ENCODE results near the gene PHF14. TPM values are rescaled to one million over a fixed set of nuclear protein-coding genes. Genes with fewer than 3 reads are reported as not detected.

Gene PHF14
- total RNA-seq, 1 donor from 2014 or later = 66.5 TPM

DNA sequence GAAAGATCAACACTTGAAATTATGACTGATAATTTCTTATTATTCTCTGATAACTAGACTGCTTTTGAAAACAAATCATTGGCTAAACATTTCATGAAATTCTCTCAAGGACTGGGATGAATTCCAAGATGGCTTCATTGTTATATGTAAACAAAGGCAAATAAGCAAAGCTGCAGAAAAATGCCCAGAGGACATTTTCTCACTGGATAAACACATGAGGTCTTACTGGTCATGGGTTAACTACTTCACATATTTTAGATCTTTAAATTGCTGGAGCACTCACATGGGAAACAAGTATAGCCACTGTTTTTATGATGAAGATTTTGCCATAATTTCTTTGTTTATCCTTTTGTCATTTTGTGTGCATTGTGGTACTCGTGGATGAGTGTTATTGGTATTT, 239.1 kb downstream of the PHF14 start:
- Mint-ChIP-seq H3K27me3 (no peaks in the 10 kb centered on the region), H3K27ac (no peak overlapping the region), H3K36me3 (no peaks in the 10 kb centered on the region), H3K4me1 (ENCODE audit: unreplicated experiment) (peaks cover 8% of the 10 kb centered on the region), H3K4me3 (no peak overlapping the region), H3K9me3 (no peaks in the 10 kb centered on the region)
- DNase-seq (ENCODE audit: extremely low spot score, unreplicated experiment) = no peak
- TF ChIP-seq, protein P1, sequence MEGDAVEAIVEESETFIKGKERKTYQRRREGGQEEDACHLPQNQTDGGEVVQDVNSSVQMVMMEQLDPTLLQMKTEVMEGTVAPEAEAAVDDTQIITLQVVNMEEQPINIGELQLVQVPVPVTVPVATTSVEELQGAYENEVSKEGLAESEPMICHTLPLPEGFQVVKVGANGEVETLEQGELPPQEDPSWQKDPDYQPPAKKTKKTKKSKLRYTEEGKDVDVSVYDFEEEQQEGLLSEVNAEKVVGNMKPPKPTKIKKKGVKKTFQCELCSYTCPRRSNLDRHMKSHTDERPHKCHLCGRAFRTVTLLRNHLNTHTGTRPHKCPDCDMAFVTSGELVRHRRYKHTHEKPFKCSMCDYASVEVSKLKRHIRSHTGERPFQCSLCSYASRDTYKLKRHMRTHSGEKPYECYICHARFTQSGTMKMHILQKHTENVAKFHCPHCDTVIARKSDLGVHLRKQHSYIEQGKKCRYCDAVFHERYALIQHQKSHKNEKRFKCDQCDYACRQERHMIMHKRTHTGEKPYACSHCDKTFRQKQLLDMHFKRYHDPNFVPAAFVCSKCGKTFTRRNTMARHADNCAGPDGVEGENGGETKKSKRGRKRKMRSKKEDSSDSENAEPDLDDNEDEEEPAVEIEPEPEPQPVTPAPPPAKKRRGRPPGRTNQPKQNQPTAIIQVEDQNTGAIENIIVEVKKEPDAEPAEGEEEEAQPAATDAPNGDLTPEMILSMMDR (conservative IDR thresholded peaks at IDR 0.05) = no peak

DNA sequence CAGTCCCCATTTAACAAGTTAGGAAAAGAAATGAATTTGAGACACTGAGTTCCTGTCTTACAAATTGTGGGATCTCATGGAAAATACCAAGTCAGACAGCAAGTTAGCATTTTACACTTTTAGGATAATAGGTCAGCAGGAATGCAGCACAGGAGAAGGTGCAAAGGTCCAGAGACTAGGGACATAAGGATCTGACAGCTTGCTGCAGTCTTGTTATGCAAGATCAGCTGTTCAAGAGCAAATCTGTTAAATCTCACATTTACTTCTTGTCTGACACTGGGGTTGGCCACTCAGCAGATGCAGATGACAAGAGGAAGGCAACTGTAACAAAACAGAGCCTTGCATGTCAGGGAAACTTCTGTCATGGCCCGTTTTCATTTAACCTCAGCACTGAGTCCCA, 239.6 kb downstream of the PHF14 start:
- Mint-ChIP-seq H3K27ac (no peak overlapping the region), H3K4me1 (ENCODE audit: unreplicated experiment) (peaks cover 8% of the 10 kb centered on the region), H3K36me3 (no peaks in the 10 kb centered on the region), H3K27me3 (no peaks in the 10 kb centered on the region), H3K4me3 (no peak overlapping the region), H3K9me3 (no peaks in the 10 kb centered on the region)
- no peak for DNase-seq (ENCODE audit: extremely low spot score, unreplicated experiment)
- TF ChIP-seq, protein P1 (conservative IDR thresholded peaks at IDR 0.05) = no peak

DNA sequence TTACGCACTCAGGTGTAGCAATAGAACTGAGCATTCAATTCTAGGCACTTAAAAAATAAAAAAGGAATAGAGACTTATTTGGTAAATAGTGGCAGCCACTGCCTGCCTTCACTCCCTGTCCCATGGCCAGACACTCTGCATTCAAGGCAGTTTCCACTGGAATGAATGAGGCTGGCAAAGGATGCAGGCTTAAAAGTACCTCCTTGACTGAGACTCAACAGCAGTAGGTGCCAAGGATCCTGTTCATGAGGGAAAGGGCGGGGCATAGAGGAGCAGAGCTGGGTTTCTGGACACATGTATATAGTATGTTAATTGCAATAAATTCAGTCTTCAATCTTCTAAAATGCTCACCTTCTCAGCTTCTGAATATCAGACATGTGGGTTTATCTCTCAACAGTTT, 242.6 kb downstream of the PHF14 start:
- Mint-ChIP-seq H3K4me3 (no peak overlapping the region), H3K27me3 (no peaks in the 10 kb centered on the region), H3K36me3 (no peaks in the 10 kb centered on the region), H3K4me1 (ENCODE audit: unreplicated experiment) (peaks cover 8% of the 10 kb centered on the region), H3K9me3 (no peaks in the 10 kb centered on the region), H3K27ac (no peak overlapping the region)
- DNase-seq (ENCODE audit: extremely low spot score, unreplicated experiment) = no peak
- TF ChIP-seq, protein P1 (conservative IDR thresholded peaks at IDR 0.05) = no peak

DNA sequence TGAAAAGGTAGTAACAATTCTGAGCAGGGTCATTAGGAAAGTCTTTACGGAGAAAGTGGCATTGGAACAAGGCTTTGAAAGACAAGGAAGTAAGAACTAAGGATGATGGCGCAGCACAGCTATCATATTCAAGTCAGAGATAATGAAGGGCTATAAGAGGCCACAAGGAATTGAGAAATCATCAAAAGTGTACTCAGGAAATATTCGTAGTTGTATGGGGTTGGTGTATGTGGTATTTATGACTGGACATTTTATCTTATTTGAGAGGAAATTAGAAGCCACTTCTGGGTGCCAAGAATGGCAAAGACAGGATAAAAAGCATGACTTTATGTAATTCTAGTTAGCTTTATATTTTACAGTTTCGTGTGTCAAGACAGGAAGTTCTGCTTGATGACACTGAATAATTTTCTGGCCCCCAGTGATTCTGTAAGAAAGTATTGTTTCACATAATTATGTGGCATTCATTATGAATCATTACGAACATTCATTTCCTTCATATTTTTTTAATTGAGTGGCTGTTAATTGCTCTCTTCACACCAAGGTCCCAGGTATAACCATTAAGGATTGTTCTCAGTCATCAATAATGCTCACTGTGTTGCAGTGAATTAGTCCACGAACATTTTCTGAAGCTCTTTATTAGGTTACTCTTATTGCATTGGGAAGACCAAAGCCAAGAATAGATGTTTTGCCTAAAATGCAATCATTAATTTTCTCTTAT, 244.3 kb downstream of the PHF14 start:
- TF ChIP-seq, protein P1 (conservative IDR thresholded peaks at IDR 0.05) = no peak
- no peaks in the 10 kb centered on the region for H3K4me1 Mint-ChIP-seq (ENCODE audit: unreplicated experiment)

More for the DNA sequence above, 244.3 kb downstream of the PHF14 start:
- H3K27me3 Mint-ChIP-seq = no peaks in the 10 kb centered on the region
- no peak for DNase-seq (ENCODE audit: extremely low spot score, unreplicated experiment)
- no peaks in the 10 kb centered on the region for H3K36me3 Mint-ChIP-seq
- no peak overlapping the region for H3K27ac Mint-ChIP-seq
- no peak overlapping the region for H3K4me3 Mint-ChIP-seq
- no peaks in the 10 kb centered on the region for H3K9me3 Mint-ChIP-seq
